C1 segment of cervical spinal cord (tissue), 14 donors: ENCODE data around the gene SUGP2.
"Not testable (repeated sequence)": the region's sequence is repeated elsewhere in the genome, so short reads cannot be mapped to it uniquely, and the experiment has no call there.

ENCODE experiments used
- DNase-seq, 14 donors: peaks; one replicate each; lab custom pipeline; 2025; lab: John Stamatoyannopoulos, UW

Gene SUGP2

DNA sequence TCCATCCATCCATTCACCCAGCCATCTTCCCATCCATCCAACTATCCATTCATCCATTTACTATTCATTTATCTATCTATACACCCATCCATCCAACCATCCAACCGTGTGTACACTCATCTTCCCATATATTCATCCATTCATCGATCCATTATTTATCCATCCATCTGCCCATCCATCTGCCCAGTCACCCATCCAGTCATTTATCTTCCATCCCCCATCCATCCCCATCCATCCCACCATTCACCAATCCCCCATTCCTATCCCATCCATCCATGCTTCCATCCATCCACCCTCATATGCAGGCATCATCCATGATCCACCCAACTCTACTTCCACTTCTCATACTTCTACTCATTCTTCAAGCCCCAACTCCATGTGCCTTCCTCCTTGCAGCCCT, 78.3 kb downstream of the SUGP2 start:
- no peak for DNase-seq

DNA sequence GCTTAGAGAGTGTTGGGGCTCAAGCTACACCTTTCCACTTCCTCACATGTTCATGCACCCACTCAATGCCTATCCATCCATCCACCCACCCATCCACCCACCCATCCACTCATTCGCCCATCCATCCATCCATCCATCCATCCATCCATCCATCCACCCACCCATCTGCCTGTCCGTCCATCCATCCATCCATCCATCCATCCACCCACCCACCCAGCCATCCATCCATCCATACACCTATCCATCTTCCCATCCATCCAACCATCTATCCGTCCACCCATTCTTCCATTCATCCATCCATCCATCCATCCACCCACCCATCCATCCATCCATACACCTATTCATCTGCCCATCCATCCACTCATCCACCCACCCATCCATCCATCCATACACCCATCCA, 79.2 kb downstream of the SUGP2 start:
- no peak for DNase-seq

- DNase-seq: not testable (repeated sequence)
Observed at GRCh38 chr19:18952364-18953003, 80.8 kb downstream of the SUGP2 start.

GRCh38 chr19:18951721-18952281, 81.5 kb downstream of the SUGP2 start:
- DNase-seq: no peak

- no peak for DNase-seq
Observed at GRCh38 chr19:18949858-18950257, 83.5 kb downstream of the SUGP2 start.

DNA sequence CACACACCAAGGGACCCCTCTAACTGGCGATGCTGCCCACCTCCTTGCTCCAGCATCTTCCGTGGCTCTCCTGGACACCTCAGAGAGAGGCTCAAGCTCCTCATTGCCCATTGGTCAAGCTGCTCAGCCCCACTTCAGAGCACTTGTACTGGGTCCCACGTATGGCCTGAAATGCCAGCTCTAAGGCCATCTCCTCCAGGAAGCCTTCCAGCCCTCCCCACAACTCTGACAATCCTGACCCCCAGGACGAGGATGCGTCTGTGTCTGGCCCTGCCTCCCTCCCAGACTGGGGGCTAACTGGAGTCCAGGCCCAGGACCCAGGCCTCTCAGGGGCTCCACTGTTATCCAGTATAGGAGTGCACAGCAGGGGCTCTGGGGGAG, 84.4 kb downstream of the SUGP2 start:
- no peak for DNase-seq

GRCh38 chr19:18948075-18948975, 85.0 kb downstream of the SUGP2 start:
- DNase-seq: no peak

GRCh38 chr19:18946918-18947317, 86.4 kb downstream of the SUGP2 start:
- no peak for DNase-seq

GRCh38 chr19:18946335-18946734, 87.0 kb downstream of the SUGP2 start:
- DNase-seq: no peak

GRCh38 chr19:18945297-18945696, 88.0 kb downstream of the SUGP2 start:
- no peak for DNase-seq

GRCh38 chr19:18943465-18943864, 89.9 kb downstream of the SUGP2 start:
- peak in 1 of 14 donors; percentile 9 for DNase-seq

DNA sequence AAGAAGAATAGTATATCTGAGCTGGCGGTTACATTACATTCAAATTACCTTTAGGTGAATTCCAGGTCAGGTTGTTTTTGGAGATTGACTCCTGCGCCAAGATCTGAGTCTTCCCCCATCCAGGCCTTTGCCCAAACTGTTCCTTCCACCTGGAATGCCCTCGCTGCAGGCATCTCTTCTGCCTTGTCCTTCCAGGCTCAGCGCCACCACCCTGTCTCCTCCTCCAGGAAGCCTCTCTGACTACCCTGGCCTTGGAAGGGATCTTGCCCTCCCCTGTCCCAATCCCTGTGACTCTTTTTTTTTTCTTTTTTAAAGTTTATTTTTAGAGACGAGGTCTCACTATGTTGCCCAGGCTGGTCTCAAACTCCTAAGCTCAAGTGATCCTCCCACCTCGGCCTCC, 90.6 kb downstream of the SUGP2 start:
- DNase-seq: no peak

GRCh38 chr19:18941628-18942354, 91.5 kb downstream of the SUGP2 start:
- peak in 6 of 14 donors; percentile 3 to 21 (median 12) for DNase-seq
